ENCODE measurements around the gene PRRC1.

DNA sequence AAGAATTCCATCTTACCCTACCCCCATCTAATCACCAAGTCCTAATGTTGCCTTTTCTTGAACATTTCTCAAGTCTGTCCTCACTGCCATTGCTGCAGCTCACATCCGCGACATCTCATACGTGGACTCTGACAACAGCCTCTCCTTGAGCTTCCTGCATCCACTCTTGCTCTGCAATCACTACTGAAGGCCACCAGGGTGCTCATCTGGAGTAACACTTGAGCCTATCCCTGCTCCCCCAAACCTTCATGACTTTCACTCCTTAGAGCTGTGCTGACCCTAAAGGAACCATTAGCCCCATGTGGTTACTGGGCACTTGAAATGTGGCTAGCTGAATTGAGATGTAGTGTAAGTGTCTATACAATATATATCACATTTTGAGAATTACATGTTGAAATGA is 85.0 kb downstream of the PRRC1 start:
- TF ChIP-seq CTCF (IDR thresholded peaks at IDR 0.05) (no peak), POLR2A (IDR thresholded peaks at IDR 0.05) (no peak), POLR2AphosphoS5 (IDR thresholded peaks at IDR 0.05) (no peak)
